DMS 273 (cell line): ENCODE data around the gene CCZ1B.
"Not testable (repeated sequence)": the region's sequence is repeated elsewhere in the genome, so short reads cannot be mapped to it uniquely, and the experiment has no call there.

Experiments used
- DNase-seq: peaks from one replicate; lab custom pipeline; 2025; ENCODE audit not compliant: unreplicated experiment; lab: John Stamatoyannopoulos, UW

CCZ1B gene

GRCh38 chr7:6826151-6826550 is at the start of gene CCZ1B:
TSS of gene CCZ1B (minus strand) at chr7:6826275. CDS start at chr7:6826197, 78 bp downstream.
- peak; percentile 94 for DNase-seq

GRCh38 chr7:6875022-6875421 is 48.9 kb upstream of the CCZ1B start:
- not testable (repeated sequence) for DNase-seq

GRCh38 chr7:6872246-6872945 is 46.3 kb upstream of the CCZ1B start:
- DNase-seq, result not testable (repeated sequence)

- DNase-seq, result not testable (repeated sequence)
Measured at GRCh38 chr7:6871421-6872144, 45.5 kb upstream of the CCZ1B start.

GRCh38 chr7:6864751-6865150 is 38.7 kb upstream of the CCZ1B start:
- DNase-seq, result not testable (repeated sequence)

GRCh38 chr7:6864188-6864587 is 38.1 kb upstream of the CCZ1B start:
- not testable (repeated sequence) for DNase-seq

- DNase-seq, result not testable (repeated sequence)
Measured at GRCh38 chr7:6862876-6863275, 36.8 kb upstream of the CCZ1B start.

- peak; percentile 77 for DNase-seq
Measured at GRCh38 chr7:6857721-6858314, 31.7 kb upstream of the CCZ1B start.

GRCh38 chr7:6855563-6856131 is 29.6 kb upstream of the CCZ1B start:
- peak; percentile 36 for DNase-seq

GRCh38 chr7:6854747-6855562 is 28.9 kb upstream of the CCZ1B start:
- peak; percentile 58 for DNase-seq

GRCh38 chr7:6853681-6854080 is 27.6 kb upstream of the CCZ1B start:
- DNase-seq, result not testable (repeated sequence)

GRCh38 chr7:6849127-6849526 is 23.1 kb upstream of the CCZ1B start:
- DNase-seq, result not testable (repeated sequence)

- not testable (repeated sequence) for DNase-seq
Measured at GRCh38 chr7:6847751-6848150, 21.7 kb upstream of the CCZ1B start.

- not testable (repeated sequence) for DNase-seq
Measured at GRCh38 chr7:6845971-6846449, 19.9 kb upstream of the CCZ1B start.

GRCh38 chr7:6843654-6844053 is 17.6 kb upstream of the CCZ1B start:
- DNase-seq, result not testable (repeated sequence)

- not testable (repeated sequence) for DNase-seq
Measured at GRCh38 chr7:6843092-6843491, 17.0 kb upstream of the CCZ1B start.

- peak; percentile 45 for DNase-seq
Measured at GRCh38 chr7:6842278-6842921, 16.3 kb upstream of the CCZ1B start.

- DNase-seq, result not testable (repeated sequence)
Measured at GRCh38 chr7:6837081-6837480, 11.0 kb upstream of the CCZ1B start.

GRCh38 chr7:6835521-6835920 is 9.4 kb upstream of the CCZ1B start:
- DNase-seq, result peak; percentile 83

- DNase-seq, result no peak
Measured at GRCh38 chr7:6833636-6834035, 7.6 kb upstream of the CCZ1B start.
